ENCODE measurements around the gene TMEM31. TPM values are rescaled to one million over a fixed set of nuclear protein-coding genes. Genes with fewer than 3 reads are reported as not detected.

The TMEM31 gene
- total and polyA plus RNA-seq, 9 of the 15 experiments (the other 6 are each of a cell fraction or from before 2014, with no cell fraction given): 0.18 TPM; not detected in 8

- TF ChIP-seq HMG20B (CRISPR knock-in tag; IDR thresholded peaks at IDR 0.05): no peak
- no peak for TF ChIP-seq ZNF431 (CRISPR knock-in tag; IDR thresholded peaks at IDR 0.05)
- TF ChIP-seq RNF2 (IDR thresholded peaks at IDR 0.05): 0 out of 2 replicates have a peak, but pooled peaks have one; percentile 34
- no peak; the same call in 1 of the 2 replicates for TF ChIP-seq SMARCA4 (IDR thresholded peaks at IDR 0.05)
- no peak for TF ChIP-seq IFI16 (CRISPR knock-in tag; IDR thresholded peaks at IDR 0.05)
- no peak for TF ChIP-seq SMARCC2 (IDR thresholded peaks at IDR 0.05; ENCODE audit: low read depth)
- TF ChIP-seq HINFP (tag; conservative IDR thresholded peaks at IDR 0.05; ENCODE audit: low read depth): no peak
- TF ChIP-seq ILK (tag; IDR thresholded peaks at IDR 0.05; ENCODE audit: borderline replicate concordance, low read depth): no peak
- peak; percentile 67 for TF ChIP-seq CXXC5 (CRISPR knock-in tag; IDR thresholded peaks at IDR 0.05)
- no peak for TF ChIP-seq RBM17 (IDR thresholded peaks at IDR 0.05; ENCODE audit: borderline replicate concordance, low read depth, low read length)
- no peak; the same call in 1 of the 2 replicates for TF ChIP-seq ATF3 (IDR thresholded peaks at IDR 0.05)
- no peak for TF ChIP-seq ATF3 (CRISPR knock-in tag; conservative IDR thresholded peaks at IDR 0.05)
- TF ChIP-seq WHSC1 (IDR thresholded peaks at IDR 0.05; ENCODE audit: low read length): no peak
- TF ChIP-seq, protein P1, sequence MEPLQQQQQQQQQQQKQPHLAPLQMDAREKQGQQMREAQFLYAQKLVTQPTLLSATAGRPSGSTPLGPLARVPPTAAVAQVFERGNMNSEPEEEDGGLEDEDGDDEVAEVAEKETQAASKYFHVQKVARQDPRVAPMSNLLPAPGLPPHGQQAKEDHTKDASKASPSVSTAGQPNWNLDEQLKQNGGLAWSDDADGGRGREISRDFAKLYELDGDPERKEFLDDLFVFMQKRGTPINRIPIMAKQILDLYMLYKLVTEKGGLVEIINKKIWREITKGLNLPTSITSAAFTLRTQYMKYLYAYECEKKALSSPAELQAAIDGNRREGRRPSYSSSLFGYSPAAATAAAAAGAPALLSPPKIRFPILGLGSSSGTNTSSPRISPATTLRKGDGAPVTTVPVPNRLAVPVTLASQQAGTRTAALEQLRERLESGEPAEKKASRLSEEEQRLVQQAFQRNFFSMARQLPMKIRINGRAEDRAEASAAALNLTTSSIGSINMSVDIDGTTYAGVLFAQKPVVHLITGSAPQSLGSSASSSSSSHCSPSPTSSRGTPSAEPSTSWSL (CRISPR knock-in tag; IDR thresholded peaks at IDR 0.05; ENCODE audit: borderline replicate concordance): no peak
- TF ChIP-seq, protein P2, sequence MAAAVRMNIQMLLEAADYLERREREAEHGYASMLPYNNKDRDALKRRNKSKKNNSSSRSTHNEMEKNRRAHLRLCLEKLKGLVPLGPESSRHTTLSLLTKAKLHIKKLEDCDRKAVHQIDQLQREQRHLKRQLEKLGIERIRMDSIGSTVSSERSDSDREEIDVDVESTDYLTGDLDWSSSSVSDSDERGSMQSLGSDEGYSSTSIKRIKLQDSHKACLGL (CRISPR knock-in tag; IDR thresholded peaks at IDR 0.05; ENCODE audit: borderline replicate concordance, poor library complexity, severe bottlenecking): no peak
- no peak for TF ChIP-seq E2F3 (CRISPR knock-in tag; IDR thresholded peaks at IDR 0.05)
- no peak; the same call in 1 of the 2 replicates for TF ChIP-seq NFIC (IDR thresholded peaks at IDR 0.05)
- TF ChIP-seq, protein P3, sequence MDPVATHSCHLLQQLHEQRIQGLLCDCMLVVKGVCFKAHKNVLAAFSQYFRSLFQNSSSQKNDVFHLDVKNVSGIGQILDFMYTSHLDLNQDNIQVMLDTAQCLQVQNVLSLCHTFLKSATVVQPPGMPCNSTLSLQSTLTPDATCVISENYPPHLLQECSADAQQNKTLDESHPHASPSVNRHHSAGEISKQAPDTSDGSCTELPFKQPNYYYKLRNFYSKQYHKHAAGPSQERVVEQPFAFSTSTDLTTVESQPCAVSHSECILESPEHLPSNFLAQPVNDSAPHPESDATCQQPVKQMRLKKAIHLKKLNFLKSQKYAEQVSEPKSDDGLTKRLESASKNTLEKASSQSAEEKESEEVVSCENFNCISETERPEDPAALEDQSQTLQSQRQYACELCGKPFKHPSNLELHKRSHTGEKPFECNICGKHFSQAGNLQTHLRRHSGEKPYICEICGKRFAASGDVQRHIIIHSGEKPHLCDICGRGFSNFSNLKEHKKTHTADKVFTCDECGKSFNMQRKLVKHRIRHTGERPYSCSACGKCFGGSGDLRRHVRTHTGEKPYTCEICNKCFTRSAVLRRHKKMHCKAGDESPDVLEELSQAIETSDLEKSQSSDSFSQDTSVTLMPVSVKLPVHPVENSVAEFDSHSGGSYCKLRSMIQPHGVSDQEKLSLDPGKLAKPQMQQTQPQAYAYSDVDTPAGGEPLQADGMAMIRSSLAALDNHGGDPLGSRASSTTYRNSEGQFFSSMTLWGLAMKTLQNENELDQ (CRISPR knock-in tag; IDR thresholded peaks at IDR 0.05; ENCODE audit: borderline replicate concordance): no peak
- TF ChIP-seq RBM25 (IDR thresholded peaks at IDR 0.05; ENCODE audit: low read depth, low read length, severe bottlenecking): no peak
- no peak for TF ChIP-seq TCF7L2 (IDR thresholded peaks at IDR 0.05; ENCODE audit: low read depth, low read length)
- no peak for TF ChIP-seq TGIF2 (CRISPR knock-in tag; IDR thresholded peaks at IDR 0.05)
- peak; percentile 49; the same call in 1 of the 2 replicates for TF ChIP-seq CBX1 (IDR thresholded peaks at IDR 0.05; ENCODE audit: low read depth)
Measured at GRCh38 chrX:103687073-103687695, 23.5 kb upstream of the TMEM31 start (continued).

All from K562 (cell line).